Midbrain (tissue), 1 donor: ENCODE data around the gene CRY1.
"Not testable (repeated sequence)": the region's sequence is repeated elsewhere in the genome, so short reads cannot be mapped to it uniquely, and the experiment has no call there.

Source experiments
- DNase-seq: peaks from one replicate; lab custom pipeline; 2025; lab: John Stamatoyannopoulos, UW

Gene CRY1

GRCh38 chr12:107002665-107003064 lies 90.7 kb downstream of the CRY1 start:
- not testable (repeated sequence) for DNase-seq

GRCh38 chr12:106999446-106999845 lies 93.9 kb downstream of the CRY1 start:
- DNase-seq, result no peak

- no peak for DNase-seq
Measured at GRCh38 chr12:106997916-106998315, 95.4 kb downstream of the CRY1 start.

- not testable (repeated sequence) for DNase-seq
Measured at GRCh38 chr12:106996102-106996501, 97.2 kb downstream of the CRY1 start.

GRCh38 chr12:106994579-106995220 lies 98.6 kb downstream of the CRY1 start:
- no peak for DNase-seq

GRCh38 chr12:106987846-106988245 lies 105.5 kb downstream of the CRY1 start:
- DNase-seq, result no peak

GRCh38 chr12:106986625-106987389 lies 106.5 kb downstream of the CRY1 start, which contains the start of gene MTERF2:
TSS of gene MTERF2 (minus strand) at chr12:106987146. CDS start at chr12:106978714, 8,432 bp downstream.
- DNase-seq, result peak; percentile 95

GRCh38 chr12:106986135-106986534 lies 107.2 kb downstream of the CRY1 start:
- DNase-seq, result no peak

- no peak for DNase-seq
Measured at GRCh38 chr12:106985479-106985878, 107.9 kb downstream of the CRY1 start.

GRCh38 chr12:106984588-106985137 lies 108.7 kb downstream of the CRY1 start:
- no peak for DNase-seq

- DNase-seq, result no peak
Measured at GRCh38 chr12:106982229-106982628, 111.1 kb downstream of the CRY1 start.

- DNase-seq, result no peak
Measured at GRCh38 chr12:106981788-106982187, 111.6 kb downstream of the CRY1 start.

GRCh38 chr12:106980944-106981343 lies 112.4 kb downstream of the CRY1 start:
- no peak for DNase-seq

- peak; percentile 46 for DNase-seq
Measured at GRCh38 chr12:106978035-106978800, 115.1 kb downstream of the CRY1 start.

GRCh38 chr12:106976668-106977067 lies 116.7 kb downstream of the CRY1 start:
- no peak for DNase-seq

- DNase-seq, result no peak
Measured at GRCh38 chr12:106975993-106976658, 117.2 kb downstream of the CRY1 start.

- no peak for DNase-seq
Measured at GRCh38 chr12:106975098-106975497, 118.3 kb downstream of the CRY1 start.

GRCh38 chr12:106974511-106974910 lies 118.8 kb downstream of the CRY1 start:
- DNase-seq, result no peak

GRCh38 chr12:106973545-106973944 lies 119.8 kb downstream of the CRY1 start:
- DNase-seq, result no peak

GRCh38 chr12:106971065-106971464 lies 122.3 kb downstream of the CRY1 start:
- no peak for DNase-seq

- no peak for DNase-seq
Measured at GRCh38 chr12:106964526-106964925, 128.8 kb downstream of the CRY1 start.

GRCh38 chr12:106962286-106962685 lies 131.1 kb downstream of the CRY1 start:
- no peak for DNase-seq
